PC-9 (cell line): ENCODE measurements around the gene ZBTB45. TPM values are rescaled to one million over a fixed set of nuclear protein-coding genes. Genes with fewer than 3 reads are reported as not detected.
"Not testable (repeated sequence)": the region's sequence is repeated elsewhere in the genome, so short reads cannot be mapped to it uniquely, and the experiment has no call there.

Source experiments
- BruUV-seq: library from RNA; stranded (reverse); fragments of 400-500 nt; replicated peaks from 2 replicates; lab custom pipeline; 2021; lab: Mats Ljungman, UMichigan
- CTCF ChIA-PET: fragments of 300-600 bp; sonication (Branson Sonifier 250); formaldehyde crosslinking; loops from one replicate; lab custom pipeline; 2022; ENCODE audit warnings: antibody characterized with exemption; lab: Charles Lee
- POLR2A ChIA-PET: fragments of 300-600 bp; sonication (Branson Sonifier 250); formaldehyde crosslinking; loops from one replicate; lab custom pipeline; 2022; ENCODE audit warnings: antibody characterized with exemption; ENCODE audit not compliant: unreplicated experiment; lab: Charles Lee
- DNase-seq, 2 experiments: peaks; one replicate each; pipeline versions ENCODE4 v3.0.0 to v3.0.0-alpha.2; 2015 to 2022; ENCODE audit warnings: mixed read lengths in 1 of 2
- H2AFZ ChIP-seq: fragments of 200-600 bp; sonication (generic); 2 replicates; pipeline ENCODE4 v1.8.1; 2017; ENCODE audit warnings: antibody characterized with exemption
- H3F3A ChIP-seq: fragments of 200-600 bp; sonication (generic); 2 replicates; pipeline ENCODE4 v1.8.1; 2017; ENCODE audit warnings: antibody characterized with exemption, mild to moderate bottlenecking, low read depth; ENCODE audit not compliant: insufficient read depth
- H3K27ac ChIP-seq: fragments of 200-600 bp; sonication (generic); 2 replicates; pipeline ENCODE4 v1.6.1; 2016; ENCODE audit warnings: mixed run types
- H3K27me3 ChIP-seq: fragments of 200-600 bp; sonication (generic); 2 replicates; pipeline ENCODE4 v1.6.1; 2016; ENCODE audit warnings: low read depth, mixed run types; ENCODE audit not compliant: insufficient read depth
- H3K36me3 ChIP-seq: fragments of 200-600 bp; sonication (generic); 2 replicates; pipeline ENCODE4 v1.6.1; 2016; ENCODE audit warnings: low read depth, mixed run types
- H3K4me1 ChIP-seq: fragments of 200-600 bp; sonication (generic); replicated peaks from 2 replicates; pipeline ENCODE4 v1.6.1; 2016; ENCODE audit warnings: mixed run types; ENCODE audit not compliant: insufficient read depth
- H3K4me2 ChIP-seq: fragments of 200-600 bp; sonication (generic); 2 replicates; pipeline ENCODE4 v1.6.1; 2017; ENCODE audit warnings: mixed run types
- H3K4me3 ChIP-seq: fragments of 200-600 bp; sonication (generic); 2 replicates; pipeline ENCODE4 v1.6.1; 2016; ENCODE audit warnings: mixed run types
- H3K79me2 ChIP-seq: fragments of 200-600 bp; sonication (generic); 2 replicates; pipeline ENCODE4 v1.6.1; 2017; ENCODE audit warnings: low read depth, mixed run types
- H3K9me2 ChIP-seq: fragments of 200-600 bp; sonication (generic); 2 replicates; pipeline ENCODE4 v1.8.1; 2017; ENCODE audit warnings: mild to moderate bottlenecking; ENCODE audit not compliant: insufficient read depth
- H3K9me3 ChIP-seq: fragments of 200-600 bp; sonication (generic); 2 replicates; pipeline ENCODE4 v1.8.1; 2016; ENCODE audit warnings: low read depth; ENCODE audit not compliant: insufficient read depth
- H4K20me1 ChIP-seq: fragments of 200-600 bp; sonication (generic); 2 replicates; pipeline ENCODE4 v1.8.1; 2017; ENCODE audit not compliant: insufficient read depth
- EZH2 ChIP-seq: fragments of 200-600 bp; sonication (generic); IDR thresholded peaks from 2 replicates; pipeline ENCODE4 v1.8.0; 2017; ENCODE audit warnings: antibody characterized with exemption, low read depth
- intact Hi-C: fragments of 100-400 bp; cut with micrococcal nuclease; formaldehyde crosslinking; loops from one replicate; pipeline ENCODE4 v1.10.0; 2022; ENCODE audit not compliant: unreplicated experiment
- total RNA-seq: library from RNA; stranded (reverse); gene quantifications from 2 replicates; pipeline ENCODE4 v1.2.3, GENCODE V29; 2021
- TF ChIP-seq, protein P1 (sequence below): fragments of 200-600 bp; sonication (generic); conservative IDR thresholded peaks from 2 replicates; pipeline ENCODE4 v1.6.1; 2017; ENCODE audit warnings: mixed run types, antibody characterized with exemption, mild to moderate bottlenecking, moderate library complexity

ZBTB45 gene
- total RNA-seq, 1 experiment from 2014 or later: 8.1 TPM

DNA sequence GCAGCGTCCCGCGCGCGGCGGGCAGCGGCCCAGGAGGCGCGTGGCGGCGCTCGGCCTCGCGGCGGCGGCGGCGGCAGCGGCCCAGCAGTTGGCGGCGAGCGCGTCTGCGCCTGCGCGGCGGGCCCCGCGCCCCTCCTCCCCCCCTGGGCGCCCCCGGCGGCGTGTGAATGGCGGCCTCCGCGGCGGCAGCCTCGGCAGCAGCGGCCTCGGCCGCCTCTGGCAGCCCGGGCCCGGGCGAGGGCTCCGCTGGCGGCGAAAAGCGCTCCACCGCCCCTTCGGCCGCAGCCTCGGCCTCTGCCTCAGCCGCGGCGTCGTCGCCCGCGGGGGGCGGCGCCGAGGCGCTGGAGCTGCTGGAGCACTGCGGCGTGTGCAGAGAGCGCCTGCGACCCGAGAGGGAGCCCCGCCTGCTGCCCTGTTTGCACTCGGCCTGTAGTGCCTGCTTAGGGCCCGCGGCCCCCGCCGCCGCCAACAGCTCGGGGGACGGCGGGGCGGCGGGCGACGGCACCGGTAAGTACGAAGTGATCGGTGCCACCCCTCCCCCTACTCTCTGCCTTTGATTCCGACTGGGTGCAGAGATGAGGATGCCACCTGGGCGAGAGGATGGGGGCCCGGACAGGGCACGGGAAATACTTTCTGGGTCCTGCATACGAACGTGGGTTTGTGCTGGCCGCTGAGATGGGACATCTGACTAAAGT, 25.1 kb upstream of the ZBTB45 start:
- intact Hi-C loops: loop anchor here (1.0 kb wide), 1 partner anchor 361 kb away; the partner anchor contains the start of gene ZNF274
- Histone ChIP-seq H3K4me2 (peak overlapping the region; percentile 95), H3F3A (peaks cover 11% of the 10 kb centered on the region; the same call in 1 of the 2 replicates), H3K36me3 (peaks cover 5% of the 10 kb centered on the region; the same call in 1 of the 2 replicates), H3K4me1 (peaks cover 10% of the 10 kb centered on the region; the same call in 1 of the 2 replicates), H2AFZ (no peak overlapping the region), H3K4me3 (peak overlapping the region; percentile 76), H3K27me3 (no peaks in the 10 kb centered on the region), H3K27ac (peak overlapping the region; percentile 88), H3K9me3 (no peaks in the 10 kb centered on the region), H4K20me1 (peaks cover 29% of the 10 kb centered on the region), H3K79me2 (peaks cover 44% of the 10 kb centered on the region), H3K9me2 (no peaks in the 10 kb centered on the region)
- POLR2A ChIA-PET: interaction anchor here (0.6 kb wide), 1 partner anchor 48 kb away, joined by 3 read pairs; no protein-coding TSS in a partner anchor
- no TSS peak for BruUV-seq
- DNase-seq: no peak
- CTCF ChIA-PET: no interaction called here
- TF ChIP-seq EZH2: no peak
- TF ChIP-seq, protein P1, sequence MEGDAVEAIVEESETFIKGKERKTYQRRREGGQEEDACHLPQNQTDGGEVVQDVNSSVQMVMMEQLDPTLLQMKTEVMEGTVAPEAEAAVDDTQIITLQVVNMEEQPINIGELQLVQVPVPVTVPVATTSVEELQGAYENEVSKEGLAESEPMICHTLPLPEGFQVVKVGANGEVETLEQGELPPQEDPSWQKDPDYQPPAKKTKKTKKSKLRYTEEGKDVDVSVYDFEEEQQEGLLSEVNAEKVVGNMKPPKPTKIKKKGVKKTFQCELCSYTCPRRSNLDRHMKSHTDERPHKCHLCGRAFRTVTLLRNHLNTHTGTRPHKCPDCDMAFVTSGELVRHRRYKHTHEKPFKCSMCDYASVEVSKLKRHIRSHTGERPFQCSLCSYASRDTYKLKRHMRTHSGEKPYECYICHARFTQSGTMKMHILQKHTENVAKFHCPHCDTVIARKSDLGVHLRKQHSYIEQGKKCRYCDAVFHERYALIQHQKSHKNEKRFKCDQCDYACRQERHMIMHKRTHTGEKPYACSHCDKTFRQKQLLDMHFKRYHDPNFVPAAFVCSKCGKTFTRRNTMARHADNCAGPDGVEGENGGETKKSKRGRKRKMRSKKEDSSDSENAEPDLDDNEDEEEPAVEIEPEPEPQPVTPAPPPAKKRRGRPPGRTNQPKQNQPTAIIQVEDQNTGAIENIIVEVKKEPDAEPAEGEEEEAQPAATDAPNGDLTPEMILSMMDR: no peak

DNA sequence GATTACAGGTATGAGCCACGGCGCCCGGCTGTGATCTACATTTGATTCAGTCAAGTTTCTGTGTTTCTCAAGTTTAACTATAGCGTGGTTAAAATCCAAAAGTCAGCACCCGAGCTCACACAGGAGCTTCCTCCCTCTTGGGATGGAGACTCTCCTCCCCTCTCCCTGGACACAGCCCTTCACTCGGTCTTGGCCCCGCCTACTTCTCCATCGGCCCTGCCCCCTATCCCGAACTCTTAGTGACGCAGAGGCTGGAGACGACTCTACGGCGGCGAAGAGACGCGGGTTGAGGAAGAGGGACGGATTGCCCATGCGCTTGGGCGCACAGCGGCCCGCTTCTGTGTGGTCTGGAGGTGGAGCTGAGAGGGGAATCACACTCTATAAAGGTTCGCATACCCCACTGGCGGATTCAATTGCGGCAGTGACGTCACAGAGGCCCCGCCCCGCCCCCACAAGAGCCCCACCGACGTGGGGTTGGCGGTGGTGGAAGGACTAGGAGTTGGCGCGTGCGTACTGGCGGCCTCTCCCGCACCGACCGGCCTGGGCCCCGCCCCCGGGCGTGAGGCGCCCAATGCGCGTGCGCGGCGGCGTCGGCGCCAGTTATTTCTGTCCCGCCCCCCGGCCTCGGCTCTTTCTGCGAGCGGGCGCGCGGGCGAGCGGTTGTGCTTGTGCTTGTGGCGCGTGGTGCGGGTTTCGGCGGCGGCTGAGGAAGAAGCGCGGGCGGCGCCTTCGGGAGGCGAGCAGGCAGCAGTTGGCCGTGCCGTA, 24.4 kb upstream of the ZBTB45 start, which contains the start of gene TRIM28:
Gene TRIM28, plus strand, starts transcription at position 239 of the 765 bp plus-strand sequence. CDS start 694 bp downstream, outside the sequence.
- no peaks in the 10 kb centered on the region for H3K9me3 ChIP-seq
- BruUV-seq: TSS peak; percentile 100

DNA sequence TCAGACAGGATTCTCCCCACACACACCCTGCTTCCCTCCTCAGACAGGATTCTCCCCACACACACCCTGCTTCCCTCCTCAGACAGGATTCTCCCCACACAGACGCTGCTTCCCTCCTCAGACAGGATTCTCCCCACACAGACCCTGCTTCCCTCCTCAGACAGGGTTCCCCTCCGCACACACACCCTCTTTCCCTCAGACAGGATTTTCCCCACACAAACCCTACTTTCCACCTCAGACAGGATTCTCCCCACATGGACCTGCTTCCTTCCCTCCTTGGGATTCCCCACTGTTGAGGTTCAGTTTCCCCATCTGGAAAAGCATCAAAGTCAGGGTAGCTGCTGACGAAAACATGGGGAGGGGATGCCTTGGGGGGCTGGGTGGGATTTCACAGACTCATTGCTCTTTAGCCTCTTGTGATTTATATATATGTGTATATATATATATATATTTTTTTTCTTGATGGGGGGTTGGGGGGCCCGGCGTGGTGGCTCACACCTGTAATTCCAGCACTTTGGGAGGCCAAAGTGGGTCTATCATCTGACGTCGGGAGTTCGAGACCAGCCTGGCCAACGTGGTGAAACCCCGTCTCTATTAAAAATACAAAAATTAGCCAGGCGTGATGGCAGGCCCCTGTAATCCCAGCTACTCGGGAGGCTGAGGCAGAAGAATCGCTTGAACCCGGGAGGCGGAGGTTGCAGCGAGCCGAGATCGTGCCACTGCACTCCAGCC, 23.2 kb upstream of the ZBTB45 start:
- H3K4me2 ChIP-seq: peak overlapping the region; percentile 77
- CTCF ChIA-PET, DNase-seq: not testable (repeated sequence)

More for the DNA sequence above, 24.4 kb upstream of the ZBTB45 start, which contains the start of gene TRIM28:
- Histone ChIP-seq H3K4me2 (peak within 1 kb of the TSS; percentile 95), H3K9me2 (no peaks in the 10 kb centered on the region), H3K27ac (peak within 1 kb of the TSS; percentile 88), H4K20me1 (peaks cover 29% of the 10 kb centered on the region), H2AFZ (peak within 1 kb of the TSS; percentile 89), H3K79me2 (peaks cover 41% of the 10 kb centered on the region), H3K27me3 (no peaks in the 10 kb centered on the region), H3K4me1 (peaks cover 10% of the 10 kb centered on the region; the same call in 1 of the 2 replicates), H3F3A (peaks cover 7% of the 10 kb centered on the region; the same call in 1 of the 2 replicates), H3K4me3 (peak within 1 kb of the TSS; percentile 76), H3K36me3 (peaks cover 5% of the 10 kb centered on the region; the same call in 1 of the 2 replicates)
- POLR2A ChIA-PET: interaction anchor here (0.6 to 0.8 kb wide), 6 partner anchors 11 to 252 kb away, joined by 3 to 23 read pairs (median 3); partner anchors contain the start of genes CHMP2A and ZSCAN22
- CTCF ChIA-PET: no interaction called here
- no peak for TF ChIP-seq EZH2
- TF ChIP-seq, protein P1: no peak
- intact Hi-C loops: loop anchor here (1.0 kb wide), 1 partner anchor 361 kb away; the partner anchor contains the start of gene ZNF274
- DNase-seq: peak; percentile 90 to 98

DNA sequence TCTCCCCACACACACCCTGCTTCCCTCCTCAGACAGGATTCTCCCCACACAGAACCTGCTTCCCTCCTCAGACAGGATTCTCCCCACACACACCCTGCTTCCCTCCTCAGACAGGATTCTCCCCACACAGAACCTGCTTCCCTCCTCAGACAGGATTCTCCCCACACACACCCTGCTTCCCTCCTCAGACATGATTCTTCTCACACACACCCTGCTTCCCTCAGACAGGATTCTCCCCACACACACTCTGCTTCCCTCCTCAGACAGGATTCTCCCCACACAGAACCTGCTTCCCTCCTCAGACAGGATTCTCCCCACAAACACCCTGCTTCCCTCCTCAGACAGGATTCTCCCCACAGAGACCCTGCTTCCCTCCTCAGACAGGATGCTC, 19.6 kb upstream of the ZBTB45 start:
- POLR2A ChIA-PET, H3K9me2 ChIP-seq, H3K4me1 ChIP-seq, H4K20me1 ChIP-seq, H3K79me2 ChIP-seq, H2AFZ ChIP-seq, H3F3A ChIP-seq, H3K27me3 ChIP-seq, H3K9me3 ChIP-seq, intact Hi-C loops, BruUV-seq, H3K36me3 ChIP-seq, H3K27ac ChIP-seq, CTCF ChIA-PET, DNase-seq: not testable (repeated sequence)
- Histone ChIP-seq H3K4me2 (peak overlapping the region; percentile 63; the same call in 1 of the 2 replicates), H3K4me3 (peak overlapping the region; percentile 40; the same call in 1 of the 2 replicates)

More for the DNA sequence above, 23.2 kb upstream of the ZBTB45 start:
- H3K9me3 ChIP-seq, intact Hi-C loops, BruUV-seq, POLR2A ChIA-PET, H3F3A ChIP-seq, H3K27me3 ChIP-seq, H3K9me2 ChIP-seq, H3K4me1 ChIP-seq, H3K36me3 ChIP-seq, H2AFZ ChIP-seq: not testable (repeated sequence)
- H3K79me2 ChIP-seq: peaks cover 31% of the 10 kb centered on the region
- H4K20me1 ChIP-seq: peaks cover 29% of the 10 kb centered on the region
- H3K4me3 ChIP-seq: peak overlapping the region; percentile 63; the same call in 1 of the 2 replicates
- H3K27ac ChIP-seq: peak overlapping the region; percentile 88; the same call in 1 of the 2 replicates
